ENCODE results near the gene PRKRA. TPM values are rescaled to one million over a fixed set of nuclear protein-coding genes. Genes with fewer than 3 reads are reported as not detected.

PRKRA gene
- total and polyA plus RNA-seq, 2 of the 8 experiments (the other 6 are each of a cell fraction or from before 2014, with no cell fraction given): 25.4 to 60.4 TPM

DNA sequence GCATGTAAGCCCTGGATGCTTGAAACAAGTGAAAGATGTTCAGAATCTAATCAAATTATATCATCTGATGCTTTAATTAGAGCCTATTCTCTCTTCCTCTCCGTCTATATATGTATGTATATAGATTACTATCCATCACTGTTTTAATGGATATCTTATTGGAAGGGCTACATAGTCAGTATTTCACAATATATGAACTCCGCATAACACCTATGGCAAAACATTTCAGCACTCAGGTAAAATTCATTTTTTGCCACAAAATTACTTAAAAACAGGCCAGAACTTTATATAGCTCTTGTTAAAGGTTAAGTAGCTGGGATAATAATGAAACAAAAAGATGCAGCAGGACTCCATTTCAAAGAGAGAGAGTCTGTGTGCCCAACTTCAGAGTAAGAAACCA, 1.4 kb upstream of the PRKRA start:
- no peak overlapping the region for H3K18ac ChIP-seq (ENCODE audit: extremely low read depth, low read length)
- peaks cover 4% of the 10 kb centered on the region in 2 experiments for H4K20me1 ChIP-seq (replicated peaks in 1 of 2; ENCODE audit: control insufficient read depth in 1 of 2, insufficient read depth in 2 of 2, low read length in 2 of 2)
- H3K4ac ChIP-seq (replicated peaks; ENCODE audit: insufficient read length, low read depth, low read length): no peak overlapping the region
- H3K4me1 ChIP-seq (replicated peaks in 1 of 4; ENCODE audit: control insufficient read depth in 3 of 4, insufficient read depth in 4 of 4, low read length in 3 of 4): peaks cover 0 to 2% (median 0%) of the 10 kb centered on the region in 4 experiments; a peak in 2 of 7 replicates
- no peak overlapping the region for H4K8ac ChIP-seq (ENCODE audit: extremely low read depth, insufficient read depth, low read length)
- H3K9me3 ChIP-seq (ENCODE audit: insufficient read depth in 2 of 2, low read depth in 1 of 2, low read length in 1 of 2): no peaks in the 10 kb centered on the region
- no peak overlapping the region for H3K9ac ChIP-seq (replicated peaks in 1 of 4; ENCODE audit: extremely low read depth in 1 of 4, low read depth in 3 of 4, low read length in 3 of 4)
- H3K36me3 ChIP-seq (ENCODE audit: control insufficient read depth in 2 of 4, insufficient read depth in 4 of 4, low read length in 3 of 4): peaks cover 0 to 18% (median 11%) of the 10 kb centered on the region in 4 experiments; a peak in 6 of 8 replicates
- no peak overlapping the region for H2AK5ac ChIP-seq (ENCODE audit: low read depth, low read length)
- ChIA-PET POLR2A (ENCODE audit: partially characterized antibody) (interaction anchor here (0.9 to 3.1 kb wide), 7 partner anchors 9 to 48 kb away, joined by 3 to 30 read pairs (median 8); partner anchors contain the start of gene PLEKHA3), CTCF (ENCODE audit: partially characterized antibody) (interaction anchor here (0.7 kb wide), 1 partner anchor 471 kb away, joined by 4 read pairs; no protein-coding TSS in a partner anchor)
- H2BK5ac ChIP-seq (ENCODE audit: low read depth, low read length): no peak overlapping the region
- H3K79me2 ChIP-seq (ENCODE audit: control insufficient read depth in 1 of 2, insufficient read depth in 2 of 2, low read length in 2 of 2): peaks cover 8 to 26% of the 10 kb centered on the region in 2 experiments
- peaks cover 5% of the 10 kb centered on the region for H3K23me2 ChIP-seq (ENCODE audit: low read depth, low read length)
- 97% methylated on average over 2 of the region's 2 CpGs; no CpG with 5 or more reads in 1 of the 2 experiments for WGBS, 2 experiments (ENCODE audit: extremely low coverage in 1 of 2, insufficient coverage in 1 of 2, insufficient read length in 1 of 2, insufficient replicate concordance in 2 of 2, low coverage in 1 of 2, low lambda C conversion rate in 2 of 2, missing lambda C conversion rate in 1 of 2)
- DNase-seq (ENCODE audit: low read depth in 1 of 2, low spot score in 2 of 2) (no peak), FAIRE-seq (no peak)
- peaks cover 6% of the 10 kb centered on the region; the same call in 1 of the 2 replicates for H3K79me1 ChIP-seq (ENCODE audit: low read depth, low read length)
- no peak overlapping the region for H4K91ac ChIP-seq (replicated peaks; ENCODE audit: insufficient read length, low read length)
- no peaks in the 10 kb centered on the region for H3K27me3 ChIP-seq (replicated peaks in 1 of 4; ENCODE audit: control insufficient read depth in 3 of 4, extremely low read depth in 1 of 4, insufficient read depth in 3 of 4, low read length in 3 of 4)
- H2BK120ac ChIP-seq (replicated peaks; ENCODE audit: low read depth, low read length): no peak overlapping the region
- no peak overlapping the region for H3K4me3 ChIP-seq (ENCODE audit: extremely low read depth in 1 of 4, insufficient read depth in 2 of 4, low read depth in 3 of 4, low read length in 4 of 4)
- no peak overlapping the region for H2AFZ ChIP-seq (ENCODE audit: low read length)
- no peak overlapping the region; a peak in 1 of 4 replicates for H3K4me2 ChIP-seq (ENCODE audit: insufficient read depth in 1 of 2, low read depth in 2 of 2, low read length in 2 of 2)
- H3K27ac ChIP-seq (ENCODE audit: low read depth, low read length): no peak overlapping the region
- no peak overlapping the region for H3K14ac ChIP-seq (ENCODE audit: insufficient read length)
- no peak overlapping the region for H2BK12ac ChIP-seq (ENCODE audit: low read depth, low read length)
- no peak overlapping the region for H2BK20ac ChIP-seq (ENCODE audit: low read length)
- no peak overlapping the region for H3K23ac ChIP-seq (ENCODE audit: insufficient read length)
- no peak overlapping the region for H2BK15ac ChIP-seq (ENCODE audit: low read length)
- H3K56ac ChIP-seq (replicated peaks; ENCODE audit: insufficient read length, low read depth, low read length): no peak overlapping the region
- H4K5ac ChIP-seq (ENCODE audit: insufficient read length, low read depth, low read length): no peak overlapping the region
- TF ChIP-seq, protein P1, sequence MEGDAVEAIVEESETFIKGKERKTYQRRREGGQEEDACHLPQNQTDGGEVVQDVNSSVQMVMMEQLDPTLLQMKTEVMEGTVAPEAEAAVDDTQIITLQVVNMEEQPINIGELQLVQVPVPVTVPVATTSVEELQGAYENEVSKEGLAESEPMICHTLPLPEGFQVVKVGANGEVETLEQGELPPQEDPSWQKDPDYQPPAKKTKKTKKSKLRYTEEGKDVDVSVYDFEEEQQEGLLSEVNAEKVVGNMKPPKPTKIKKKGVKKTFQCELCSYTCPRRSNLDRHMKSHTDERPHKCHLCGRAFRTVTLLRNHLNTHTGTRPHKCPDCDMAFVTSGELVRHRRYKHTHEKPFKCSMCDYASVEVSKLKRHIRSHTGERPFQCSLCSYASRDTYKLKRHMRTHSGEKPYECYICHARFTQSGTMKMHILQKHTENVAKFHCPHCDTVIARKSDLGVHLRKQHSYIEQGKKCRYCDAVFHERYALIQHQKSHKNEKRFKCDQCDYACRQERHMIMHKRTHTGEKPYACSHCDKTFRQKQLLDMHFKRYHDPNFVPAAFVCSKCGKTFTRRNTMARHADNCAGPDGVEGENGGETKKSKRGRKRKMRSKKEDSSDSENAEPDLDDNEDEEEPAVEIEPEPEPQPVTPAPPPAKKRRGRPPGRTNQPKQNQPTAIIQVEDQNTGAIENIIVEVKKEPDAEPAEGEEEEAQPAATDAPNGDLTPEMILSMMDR (IDR thresholded peaks at IDR 0.05; ENCODE audit: control extremely low read depth in 1 of 3, insufficient read depth in 1 of 3, low read depth in 1 of 3, low read length in 3 of 3): no peak
- TF ChIP-seq, protein P2, sequence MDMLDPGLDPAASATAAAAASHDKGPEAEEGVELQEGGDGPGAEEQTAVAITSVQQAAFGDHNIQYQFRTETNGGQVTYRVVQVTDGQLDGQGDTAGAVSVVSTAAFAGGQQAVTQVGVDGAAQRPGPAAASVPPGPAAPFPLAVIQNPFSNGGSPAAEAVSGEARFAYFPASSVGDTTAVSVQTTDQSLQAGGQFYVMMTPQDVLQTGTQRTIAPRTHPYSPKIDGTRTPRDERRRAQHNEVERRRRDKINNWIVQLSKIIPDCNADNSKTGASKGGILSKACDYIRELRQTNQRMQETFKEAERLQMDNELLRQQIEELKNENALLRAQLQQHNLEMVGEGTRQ (IDR thresholded peaks at IDR 0.05; ENCODE audit: low read length): no peak
- no peak for TF ChIP-seq CHD2 (IDR thresholded peaks at IDR 0.05; ENCODE audit: low read length)

All from H1 (cell line).